Dermis microvascular lymphatic vessel endothelial cell (primary cell): ENCODE results near the gene JCAD. TPM values are rescaled to one million over a fixed set of nuclear protein-coding genes. Genes with fewer than 3 reads are reported as not detected.
A peak's percentile ranks its signal among the peaks of the same experiment; 100 is the strongest.
"Not testable (repeated sequence)": the region's sequence is repeated elsewhere in the genome, so short reads cannot be mapped to it uniquely, and the experiment has no call there.

Experiments
- DNase-seq, 2 donors: peaks; one replicate each; pipeline versions ENCODE4 v3.0.0 to v3.0.0-alpha.2; 2010; ENCODE audit warnings: low read depth in 2 of 2
- total RNA-seq: library from RNA; depleted of rRNA; stranded (reverse); fragments of >200 nt; gene quantifications from 2 replicates; pipeline ENCODE4 v1.2.1, GENCODE V29; 2014

JCAD gene
- total RNA-seq, result 50.6 and 69.3 TPM in 2 replicates

DNA sequence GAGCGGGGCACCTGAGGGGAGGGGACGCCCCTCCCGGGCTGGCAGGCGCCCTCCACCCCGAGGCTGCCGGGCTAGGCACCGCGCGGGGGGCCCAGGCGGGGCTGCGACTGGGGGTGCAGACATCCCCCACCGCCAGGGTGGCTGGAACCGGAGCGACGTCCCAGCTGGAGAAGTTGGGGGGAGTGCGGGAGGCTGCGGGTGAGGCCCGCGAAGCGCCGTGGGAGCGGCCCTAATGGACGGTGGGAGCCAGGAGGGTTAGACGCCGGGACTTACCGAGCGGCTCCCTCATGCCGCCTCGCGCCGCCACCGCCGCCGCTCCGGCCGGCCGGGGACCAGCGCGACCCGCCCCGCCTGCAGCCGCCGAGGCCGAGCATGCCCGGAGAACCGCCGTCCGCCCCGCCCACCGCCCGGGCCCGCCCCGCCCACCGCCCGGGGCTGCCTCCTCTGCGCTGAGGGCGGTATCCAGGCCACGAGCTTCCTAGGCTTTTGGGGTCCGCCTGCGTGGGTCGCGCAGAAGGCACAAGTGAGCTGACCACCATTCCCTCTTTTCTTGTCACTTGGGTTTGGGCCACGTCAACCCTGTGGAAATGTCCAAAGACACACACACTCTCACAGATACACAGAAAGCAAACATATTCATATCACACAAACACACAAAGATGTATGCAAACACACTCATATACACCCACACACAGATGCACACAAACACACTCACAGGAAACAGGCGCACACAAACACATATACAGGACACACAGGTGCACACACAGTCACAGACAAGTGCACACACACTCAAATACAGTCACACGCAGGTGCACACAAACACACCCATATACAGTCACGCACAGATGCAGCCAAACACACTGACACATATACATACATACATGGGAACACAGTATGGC lies at the start of gene JCAD:
JCAD (minus strand) TSS at position 378 of the 899 bp plus-strand sequence. CDS start 11,774 bp downstream, outside the sequence.
- peak in 1 of 2 donors; percentile 64 for DNase-seq

DNA sequence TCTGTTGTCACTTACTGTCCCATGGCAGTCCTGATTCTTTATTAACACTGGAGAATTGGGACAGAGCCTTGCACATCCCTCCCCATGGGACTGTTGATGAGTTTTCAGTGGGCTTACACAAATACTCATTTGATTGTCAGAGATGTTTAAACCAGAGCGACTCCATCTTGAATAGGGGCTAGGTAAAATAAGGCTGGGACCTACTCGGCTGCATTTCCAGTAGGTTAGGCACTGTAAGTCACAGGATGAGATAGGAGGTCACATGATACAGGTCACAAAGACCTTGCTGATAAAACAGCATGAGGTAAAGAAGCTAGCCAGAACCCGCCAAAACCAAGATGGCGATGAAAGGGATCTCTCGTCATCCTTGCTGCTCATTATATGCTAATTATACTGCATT lies 47.6 kb upstream of the JCAD start:
- DNase-seq, result no peak

DNA sequence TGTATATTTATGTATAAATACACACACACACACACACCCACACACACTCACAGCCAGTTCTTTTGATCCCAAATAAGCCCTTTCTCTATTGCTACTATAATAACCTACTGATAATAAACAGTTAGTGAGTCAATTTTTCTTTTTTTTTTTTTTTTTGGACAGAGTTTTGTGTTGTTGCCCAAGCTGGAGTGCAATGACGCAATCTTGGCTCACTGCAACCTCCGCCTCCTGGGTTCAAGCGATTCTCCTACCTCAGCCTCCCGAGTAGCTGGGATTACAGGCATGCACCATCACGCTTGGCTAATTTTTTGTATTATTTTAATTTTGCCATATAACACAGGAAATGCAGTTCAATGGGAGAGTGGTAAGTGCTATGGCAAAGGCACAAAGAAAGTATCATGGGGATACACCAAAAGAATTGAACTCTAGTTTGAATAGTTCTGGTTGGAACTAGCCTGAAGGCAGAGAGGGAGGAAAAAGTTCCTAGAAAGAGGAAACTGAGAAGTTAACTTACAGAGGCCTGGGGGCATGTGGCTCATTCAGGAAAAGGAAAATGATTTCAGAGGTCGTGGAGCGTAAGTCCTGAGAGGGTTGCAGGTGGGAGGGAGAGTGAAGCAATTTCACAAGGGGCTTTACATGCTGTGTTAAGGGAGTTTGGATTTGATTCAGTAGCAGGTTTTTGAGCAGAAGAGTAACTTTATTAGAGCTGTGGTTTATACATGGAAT lies 44.4 kb upstream of the JCAD start:
- peak in 1 of 2 donors; percentile 56 for DNase-seq

- DNase-seq, result not testable (repeated sequence)
Observed at GRCh38 chr10:30099706-30100105, 40.3 kb upstream of the JCAD start.

- DNase-seq, result no peak
Observed at GRCh38 chr10:30099101-30099500, 39.7 kb upstream of the JCAD start.

DNA sequence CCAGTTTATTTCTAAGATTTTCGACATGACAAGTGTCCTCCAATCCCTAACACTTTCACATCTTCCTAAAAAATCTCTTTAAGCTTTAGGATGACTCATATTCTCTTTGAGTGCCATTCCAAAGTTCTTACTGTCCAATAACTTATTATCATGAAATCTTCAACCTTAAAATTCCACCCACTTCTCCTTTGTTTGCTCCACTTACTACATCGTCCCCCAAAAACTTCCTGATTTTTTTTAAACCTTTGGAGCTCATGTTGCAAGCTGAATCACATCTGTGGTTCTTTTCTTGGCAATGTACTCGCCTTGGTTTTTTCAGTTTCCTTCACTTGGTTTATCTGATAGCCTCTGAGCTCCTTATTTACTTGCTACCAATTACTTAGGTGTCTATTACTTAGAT lies 39.2 kb upstream of the JCAD start:
- peak in 1 of 2 donors; percentile 50 for DNase-seq

GRCh38 chr10:30096564-30096963 lies 37.2 kb upstream of the JCAD start:
- no peak for DNase-seq

DNA sequence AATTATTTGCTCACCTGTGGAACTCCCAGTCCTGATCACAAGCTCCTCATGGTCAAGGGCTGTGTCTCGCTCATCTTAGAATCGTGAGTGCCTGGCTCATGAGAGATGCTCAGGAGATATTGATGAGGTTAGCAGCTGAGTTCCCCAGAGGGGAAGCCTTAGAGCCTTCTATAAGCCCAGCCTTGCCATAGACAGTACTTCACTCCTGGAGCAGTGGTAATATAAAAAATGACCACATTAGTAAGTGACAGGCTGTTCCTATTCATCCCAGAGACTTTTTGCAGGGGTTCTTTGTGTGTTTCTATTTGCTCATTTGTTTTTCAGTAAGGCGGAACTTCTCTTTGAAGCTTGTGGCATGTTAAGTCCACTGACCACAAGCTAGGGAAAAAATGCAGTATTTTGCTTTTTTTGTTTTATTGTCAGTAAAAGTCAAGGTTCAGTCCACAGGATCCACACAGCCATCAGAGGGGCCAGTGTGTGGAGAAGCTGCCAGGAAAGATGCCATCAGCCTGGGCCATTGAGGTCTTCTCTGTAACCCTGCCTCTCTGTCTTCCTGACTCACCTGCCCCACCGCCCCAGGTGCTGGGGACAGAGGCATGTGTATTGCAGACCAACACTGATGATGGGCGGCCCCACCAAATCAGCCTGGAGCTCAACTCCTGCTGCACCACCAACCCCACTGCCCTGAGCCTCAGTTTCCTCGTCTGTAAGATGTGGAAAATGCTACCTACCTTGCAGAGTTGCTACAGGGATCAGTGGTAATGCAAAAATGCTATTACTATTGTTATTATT lies 36.4 kb upstream of the JCAD start:
- DNase-seq, result no peak

GRCh38 chr10:30094601-30095000 lies 35.2 kb upstream of the JCAD start:
- DNase-seq, result no peak

DNA sequence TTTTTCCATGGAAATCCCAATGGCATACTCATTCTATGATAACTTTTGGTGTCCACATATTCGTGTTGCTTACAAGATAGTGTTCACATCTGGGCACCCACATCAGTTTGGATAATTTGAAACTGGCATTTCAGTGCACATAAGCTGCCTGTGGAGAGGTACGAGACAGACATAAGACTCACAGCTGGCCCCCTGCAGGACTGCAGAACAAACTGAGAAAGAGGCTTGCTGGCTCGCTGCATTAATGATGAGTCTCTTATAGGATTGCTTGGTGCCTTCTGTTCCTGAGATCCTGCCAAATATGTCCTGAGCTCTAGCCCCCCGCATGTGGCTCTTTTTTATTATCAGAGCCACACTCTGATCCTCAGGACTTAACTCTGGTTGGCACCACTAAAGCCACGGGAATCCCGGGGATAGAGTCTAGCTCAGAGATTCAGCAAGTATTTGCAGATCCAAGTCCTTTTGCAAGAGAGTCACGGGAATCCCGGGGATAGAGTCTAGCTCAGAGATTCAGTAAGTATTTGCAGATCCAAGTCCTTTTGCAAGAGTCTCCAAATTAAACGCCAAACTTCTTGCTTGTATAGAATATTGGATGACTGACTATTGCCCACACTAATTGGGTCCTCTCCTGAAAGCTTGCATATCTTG lies 34.0 kb upstream of the JCAD start:
- no peak for DNase-seq

GRCh38 chr10:30092151-30092790 lies 32.9 kb upstream of the JCAD start:
- DNase-seq, result no peak

DNA sequence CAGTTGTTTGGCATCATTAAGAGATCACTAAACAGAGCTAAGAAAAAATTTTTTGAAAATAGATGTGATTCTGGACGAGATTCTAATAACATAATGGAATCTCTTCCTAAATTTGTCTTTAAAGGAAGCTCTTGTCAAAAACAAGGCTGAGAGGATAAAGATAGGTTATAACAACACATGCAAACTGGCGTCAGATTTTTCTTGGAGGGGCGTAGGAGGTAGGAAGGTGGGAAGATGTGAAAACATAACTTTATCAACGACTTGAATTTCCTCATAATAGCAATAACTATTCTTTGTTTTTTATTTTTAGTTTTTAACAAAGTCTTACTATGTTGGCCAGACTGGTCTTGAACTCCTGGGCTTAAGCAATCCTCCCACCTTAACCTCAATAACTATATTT lies 31.8 kb upstream of the JCAD start:
- no peak for DNase-seq

GRCh38 chr10:30088178-30088577 lies 28.8 kb upstream of the JCAD start:
- DNase-seq, result no peak

DNA sequence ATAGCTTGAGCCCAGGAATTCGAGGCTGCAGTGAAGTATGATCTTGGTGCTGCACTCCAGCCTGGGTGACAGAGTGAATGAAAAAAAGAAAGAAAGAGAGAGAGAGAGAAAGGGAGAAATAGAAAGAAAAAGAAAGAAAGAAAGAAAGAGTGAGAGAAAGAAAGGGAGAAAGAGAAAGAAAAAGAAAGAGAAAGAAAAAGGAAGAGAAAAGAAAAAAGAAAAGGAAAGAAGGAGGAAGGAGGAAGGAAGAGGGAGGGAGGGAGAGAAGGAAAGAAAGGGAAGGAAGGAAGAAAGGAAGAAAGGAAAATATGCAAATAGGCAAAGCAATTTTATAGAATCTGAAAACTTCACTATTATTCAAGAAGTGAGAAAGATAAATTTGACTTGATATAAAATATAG lies 24.5 kb upstream of the JCAD start:
- no peak for DNase-seq

- DNase-seq, result no peak
Observed at GRCh38 chr10:30081182-30081581, 21.8 kb upstream of the JCAD start.

DNA sequence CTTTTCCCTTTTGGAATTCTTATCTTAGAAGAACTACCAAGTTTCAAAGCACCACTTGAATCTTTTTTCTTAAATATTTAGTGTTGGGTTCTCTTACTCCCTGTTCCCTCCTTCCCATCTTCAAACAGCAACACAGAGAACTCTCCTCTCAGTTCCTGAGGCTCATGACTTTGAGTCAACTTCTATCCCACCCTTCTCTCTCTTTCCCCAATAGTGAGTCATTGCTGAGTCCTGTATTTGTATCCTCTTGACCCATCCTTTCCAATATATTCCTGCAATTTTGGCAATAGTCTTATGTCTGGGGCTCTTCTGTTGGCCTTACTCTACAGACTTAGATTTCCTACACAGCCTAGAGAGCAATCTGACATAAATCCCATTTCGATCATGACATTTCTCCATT lies 20.8 kb upstream of the JCAD start:
- no peak for DNase-seq

DNA sequence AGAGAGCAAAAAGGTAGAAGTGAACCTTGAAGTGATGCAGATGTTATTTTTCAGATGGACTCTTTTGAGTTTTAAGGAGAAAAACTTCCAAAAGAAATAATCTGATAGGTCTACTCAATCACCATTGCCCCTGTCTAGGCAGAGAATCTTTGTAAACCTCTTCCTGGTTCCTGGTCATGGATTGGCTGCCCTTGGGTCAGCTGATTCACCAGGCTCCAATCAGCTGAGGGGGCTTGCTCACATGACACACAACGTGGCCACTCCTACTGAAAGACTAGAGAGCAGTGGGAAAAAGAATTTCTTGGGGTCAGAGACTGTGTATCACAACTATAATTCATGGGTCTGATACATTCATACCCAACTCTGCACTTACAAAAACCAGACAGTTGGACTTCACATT lies 20.0 kb upstream of the JCAD start:
- no peak for DNase-seq

DNA sequence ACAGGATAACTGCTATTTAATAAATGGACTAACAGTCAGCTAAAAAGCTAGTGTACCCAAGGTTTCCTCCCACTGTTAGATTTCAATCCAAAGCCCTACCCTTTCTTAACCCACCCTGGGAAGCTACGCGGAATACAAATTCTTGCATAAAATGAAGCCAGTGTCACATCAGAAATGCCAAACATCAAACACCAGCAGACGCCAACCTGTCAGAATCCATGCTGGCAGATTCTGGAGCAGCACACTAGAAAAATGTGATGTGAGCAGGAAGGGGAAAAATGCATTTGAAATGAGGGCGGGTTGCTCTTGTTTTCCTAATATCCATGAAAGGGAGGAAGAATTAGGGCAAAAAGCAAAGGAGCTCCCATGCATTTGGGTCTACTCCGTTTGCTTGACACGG lies 16.1 kb upstream of the JCAD start:
- DNase-seq, result no peak

- no peak for DNase-seq
Observed at GRCh38 chr10:30074933-30075332, 15.5 kb upstream of the JCAD start.

DNA sequence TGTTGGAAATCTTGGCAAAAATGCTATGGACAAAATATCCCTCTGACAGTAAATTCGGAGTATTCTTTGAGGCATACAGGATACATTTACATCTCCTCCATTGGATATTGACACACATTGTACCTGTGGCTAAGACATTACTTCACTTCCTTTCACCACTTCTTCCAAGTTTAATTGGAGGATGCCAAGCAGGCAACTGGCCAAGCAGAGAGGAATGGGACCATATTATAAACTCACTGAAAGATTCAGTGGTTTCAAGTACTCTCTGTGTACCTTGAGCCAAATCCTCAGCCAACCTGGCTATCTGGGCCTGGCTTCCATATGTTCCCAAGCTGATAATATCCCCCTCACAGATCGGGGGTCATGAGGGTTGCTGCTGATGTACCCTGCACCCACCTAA lies 14.7 kb upstream of the JCAD start:
- DNase-seq, result no peak

DNA sequence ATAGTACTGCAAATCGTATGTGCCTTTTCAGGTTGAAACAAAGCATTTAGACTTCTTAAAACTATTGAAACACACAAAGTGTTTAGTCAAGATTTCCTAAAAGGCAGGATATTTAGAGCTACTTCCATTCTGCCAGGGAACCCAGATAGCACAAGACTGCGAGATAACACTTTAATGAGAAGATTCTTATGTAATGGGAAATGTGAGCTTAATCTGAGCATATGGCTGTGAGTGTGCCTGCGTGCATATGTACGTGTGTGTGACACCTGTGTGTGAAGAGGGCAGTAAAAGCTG lies 14.3 kb upstream of the JCAD start:
- no peak for DNase-seq
